NCI-H2107 treated with DMSO at 0.1 percent for 48 hours (cell line): ENCODE results near the gene EFS.

Experiments used
- DNase-seq: peaks from one replicate; lab custom pipeline; 2025; ENCODE audit not compliant: unreplicated experiment; lab: John Stamatoyannopoulos, UW

Gene EFS

GRCh38 chr14:23379366-23380196 lies 14.6 kb upstream of the EFS start:
- DNase-seq: peak; percentile 86

GRCh38 chr14:23378612-23379220 lies 13.7 kb upstream of the EFS start:
- no peak for DNase-seq

- DNase-seq: no peak
Observed at GRCh38 chr14:23377573-23378563, 12.9 kb upstream of the EFS start.

- no peak for DNase-seq
Observed at GRCh38 chr14:23377198-23377550, 12.2 kb upstream of the EFS start.

- DNase-seq: no peak
Observed at GRCh38 chr14:23376482-23377197, 11.7 kb upstream of the EFS start, which contains the start of gene CMTM5. Gene CMTM5, plus strand, starts transcription at chr14:23377046. Its CDS starts 206 bp downstream, at chr14:23377252.

- no peak for DNase-seq
Observed at GRCh38 chr14:23375527-23376251, 10.7 kb upstream of the EFS start.

GRCh38 chr14:23373041-23373440 lies 8.1 kb upstream of the EFS start:
- no peak for DNase-seq

GRCh38 chr14:23372509-23372908 lies 7.5 kb upstream of the EFS start, which contains the start of gene IL25:
Gene IL25, plus strand, starts transcription at chr14:23372809.
- no peak for DNase-seq

GRCh38 chr14:23371865-23372264 lies 6.9 kb upstream of the EFS start:
- DNase-seq: no peak

- DNase-seq: no peak
Observed at GRCh38 chr14:23370221-23370620, 5.2 kb upstream of the EFS start.

GRCh38 chr14:23366426-23366921 lies 1.5 kb upstream of the EFS start:
- DNase-seq: peak; percentile 65

- peak; percentile 65 for DNase-seq
Observed at GRCh38 chr14:23365732-23366425, 907 bp upstream of the EFS start.

GRCh38 chr14:23364164-23365035 lies 572 bp downstream of the EFS start:
- peak; percentile 14 for DNase-seq

- DNase-seq: no peak
Observed at GRCh38 chr14:23362200-23362599, 2.8 kb downstream of the EFS start.

GRCh38 chr14:23361763-23362162 lies 3.2 kb downstream of the EFS start:
- no peak for DNase-seq

GRCh38 chr14:23361320-23361719 lies 3.7 kb downstream of the EFS start:
- DNase-seq: no peak

- DNase-seq: no peak
Observed at GRCh38 chr14:23360496-23360895, 4.5 kb downstream of the EFS start.

GRCh38 chr14:23359722-23360447 lies 5.1 kb downstream of the EFS start:
- DNase-seq: no peak
